GM19025 (cell line): ENCODE results near the gene INHBC.
"Not testable (repeated sequence)": the region's sequence is repeated elsewhere in the genome, so short reads cannot be mapped to it uniquely, and the experiment has no call there.

Experiments used
- ATAC-seq: cut with Tn5 transposase; IDR thresholded peaks from one replicate; pipeline ENCODE4 v1.9.1; 2021; ENCODE audit warnings: mild to moderate bottlenecking, low read depth, moderate library complexity; ENCODE audit not compliant: unreplicated experiment

INHBC gene

GRCh38 chr12:57428965-57429364, 5.6 kb upstream of the INHBC start:
- ATAC-seq = no peak

DNA sequence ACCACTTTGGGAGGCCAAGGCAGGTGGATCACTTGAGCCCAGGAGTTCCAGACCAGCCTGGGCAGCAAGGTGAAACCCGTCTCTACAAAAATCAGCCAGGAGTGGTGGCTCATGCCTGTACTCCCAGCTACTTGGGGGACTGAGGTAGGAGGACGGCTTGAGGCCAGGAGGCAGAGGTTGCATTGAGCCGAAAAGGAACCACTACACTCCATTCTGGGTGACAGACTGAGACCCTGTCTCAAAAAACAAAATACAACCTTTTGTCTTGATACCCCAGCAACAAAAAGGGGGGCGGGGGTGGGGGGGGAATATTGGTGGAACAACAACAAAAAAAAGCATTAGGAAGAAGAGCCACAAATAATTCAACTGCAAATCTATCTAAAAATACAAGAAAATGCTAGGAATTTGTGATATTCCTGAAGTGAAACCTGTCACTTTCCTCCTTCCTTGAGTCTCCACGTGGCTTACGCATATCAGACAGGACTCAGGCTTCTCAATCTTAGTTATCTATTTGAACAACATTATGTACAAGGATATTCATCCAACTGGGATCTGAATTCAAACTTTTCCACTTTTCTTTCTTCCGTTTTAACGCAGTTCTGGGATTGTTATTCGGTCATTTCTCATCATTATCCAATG, 5.0 kb upstream of the INHBC start:
- no peak for ATAC-seq

GRCh38 chr12:57430112-57430930, 4.3 kb upstream of the INHBC start:
- peak; percentile 50 for ATAC-seq

DNA sequence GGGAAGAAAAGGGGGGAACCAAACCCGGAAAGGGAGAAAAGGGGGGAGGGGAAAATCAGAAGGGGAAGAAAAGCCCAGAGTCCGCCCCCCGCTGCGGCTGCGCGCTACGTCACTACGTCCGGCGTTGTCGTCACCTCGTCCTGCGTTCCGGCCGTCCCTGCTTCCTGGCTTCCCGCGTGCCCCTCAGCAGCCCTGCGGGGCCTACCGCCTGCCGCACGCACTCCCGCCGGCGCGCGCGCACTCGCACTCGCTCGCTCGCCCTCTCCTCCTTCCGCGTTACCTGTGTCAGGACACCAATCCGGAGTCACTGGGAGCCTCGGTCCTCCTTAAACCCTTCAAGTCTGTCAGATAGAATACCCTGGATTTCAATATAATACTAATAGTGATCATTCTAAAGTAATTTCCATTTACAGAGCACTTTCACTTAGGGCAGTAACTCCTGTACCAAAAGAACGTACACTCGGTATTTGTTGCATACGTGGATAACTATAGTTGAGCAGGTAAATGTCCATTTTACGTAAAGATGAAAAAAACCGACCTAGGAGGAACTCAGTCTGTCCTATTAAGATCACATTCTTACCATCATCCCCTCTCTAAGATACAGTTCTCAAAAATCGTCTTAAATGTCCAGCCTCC, 3.5 kb upstream of the INHBC start, which contains the start of gene R3HDM2:
R3HDM2 (minus strand) TSS at position 113 of the 636 bp plus-strand sequence. CDS start 120,615 bp downstream, outside the sequence.
- peak; percentile 94 for ATAC-seq

- no peak for ATAC-seq
Observed at GRCh38 chr12:57431654-57432188, 2.9 kb upstream of the INHBC start.

- ATAC-seq = no peak
Observed at GRCh38 chr12:57433370-57433769, 1.2 kb upstream of the INHBC start.

- ATAC-seq = no peak
Observed at GRCh38 chr12:57435293-57435692, 709 bp downstream of the INHBC start.

GRCh38 chr12:57438400-57438799, 3.8 kb downstream of the INHBC start:
- no peak for ATAC-seq

DNA sequence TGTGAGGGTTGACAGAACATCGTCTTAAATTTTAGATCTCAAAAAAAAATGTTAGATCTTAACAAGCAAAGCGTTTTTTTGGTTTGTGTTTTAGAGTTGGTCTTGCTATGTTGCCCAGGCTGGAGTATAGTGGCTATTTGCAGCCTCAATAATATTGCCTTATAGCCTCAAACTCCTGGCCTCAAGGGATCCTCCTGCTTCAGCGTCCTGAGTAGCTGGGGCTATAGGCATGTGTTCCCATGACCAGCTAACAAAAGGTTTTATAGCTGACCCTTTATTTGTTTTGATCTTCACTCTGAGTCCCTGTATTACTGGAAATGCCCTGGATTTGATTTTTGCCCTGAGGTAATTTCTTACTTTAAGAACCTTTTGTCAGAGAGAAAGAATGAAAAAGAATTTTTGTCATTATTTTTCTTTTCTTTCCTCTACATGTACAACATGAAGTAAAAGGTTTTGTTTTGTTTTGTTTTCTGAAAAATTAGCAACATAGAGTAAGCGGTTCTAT, 5.2 kb downstream of the INHBC start:
- ATAC-seq = no peak

GRCh38 chr12:57441393-57441792, 6.8 kb downstream of the INHBC start:
- ATAC-seq = not testable (repeated sequence)

GRCh38 chr12:57441846-57442427, 7.4 kb downstream of the INHBC start:
- no peak for ATAC-seq

GRCh38 chr12:57444337-57444736, 9.8 kb downstream of the INHBC start:
- not testable (repeated sequence) for ATAC-seq

GRCh38 chr12:57444744-57445143, 10.2 kb downstream of the INHBC start:
- no peak for ATAC-seq

DNA sequence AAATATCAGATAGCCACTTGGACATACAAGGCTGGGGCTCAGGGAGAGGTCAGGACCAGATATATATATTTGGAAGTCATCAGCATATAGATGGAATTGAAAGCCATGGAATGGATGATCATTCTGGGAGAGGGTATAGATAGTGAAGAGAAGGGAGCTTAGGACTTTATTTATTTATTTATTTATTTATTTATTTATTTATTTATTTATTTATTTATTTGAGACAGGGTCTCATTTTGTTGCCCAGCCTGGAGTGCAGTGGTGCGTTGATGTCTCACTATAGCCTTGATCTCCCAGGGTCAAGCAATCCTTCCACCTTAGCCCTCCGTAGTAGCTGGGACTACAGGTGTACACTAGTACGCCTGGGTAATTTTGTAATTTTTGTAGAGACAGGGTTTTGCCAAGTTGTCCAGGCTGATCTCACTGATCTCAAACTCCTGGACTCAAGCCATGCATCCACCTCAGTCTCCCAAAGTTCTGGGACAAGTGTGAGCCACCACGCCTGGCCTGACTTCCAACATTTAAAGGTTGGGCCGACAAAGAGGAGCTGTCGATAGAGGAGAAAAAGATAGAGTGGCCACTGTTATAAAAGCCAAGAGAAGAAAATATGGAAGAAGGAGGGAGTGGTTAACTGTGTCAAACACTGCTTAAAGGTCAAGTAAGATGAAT, 11.8 kb downstream of the INHBC start:
- no peak for ATAC-seq

DNA sequence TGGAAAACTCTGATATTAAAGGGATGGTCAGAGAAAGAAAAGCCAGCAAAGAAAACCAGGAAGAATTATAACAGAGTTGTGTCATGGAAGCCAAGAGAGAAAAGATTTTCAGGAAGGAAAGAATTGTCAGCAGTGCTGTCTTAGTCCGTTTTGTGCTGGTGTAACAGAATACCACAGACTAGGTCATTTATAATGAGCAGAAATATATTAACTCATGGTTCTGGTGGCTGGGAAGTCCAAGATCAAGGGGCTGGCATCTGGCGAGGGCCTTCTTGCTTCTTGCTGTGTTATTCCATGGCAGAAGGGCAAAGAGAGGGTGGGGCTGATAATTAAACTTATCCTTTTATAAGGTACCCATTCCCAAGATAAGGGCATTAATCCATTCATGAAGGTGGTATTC, 14.1 kb downstream of the INHBC start:
- no peak for ATAC-seq

GRCh38 chr12:57449375-57449774, 14.8 kb downstream of the INHBC start:
- no peak for ATAC-seq

GRCh38 chr12:57450057-57450456, 15.5 kb downstream of the INHBC start:
- ATAC-seq = no peak

DNA sequence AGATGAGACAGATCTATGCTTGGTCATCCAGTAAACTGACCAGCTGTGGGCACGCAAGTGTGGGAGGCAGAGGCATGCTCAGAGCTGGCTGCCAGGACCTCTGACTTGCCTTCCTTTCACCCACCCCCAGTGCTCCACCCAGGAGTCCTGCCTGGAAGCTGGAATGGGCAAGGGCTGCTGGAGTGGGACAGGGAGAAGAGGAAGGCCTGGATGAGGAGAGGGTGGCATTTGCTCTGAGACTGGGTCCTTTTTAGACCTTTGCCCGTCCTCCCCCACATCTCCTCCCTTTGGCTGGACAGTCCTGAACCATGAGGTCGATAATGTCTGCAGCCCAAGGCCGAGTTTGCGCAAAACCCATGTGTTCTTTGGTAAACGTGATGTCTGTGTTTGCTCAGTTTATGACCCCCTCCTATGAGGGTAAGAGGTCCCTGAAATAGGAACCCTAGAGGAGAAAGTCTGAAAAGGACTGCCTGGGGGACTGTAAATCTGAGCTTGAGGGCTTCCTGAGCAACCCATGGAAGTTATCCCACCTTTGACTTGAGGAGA, 16.7 kb downstream of the INHBC start:
- ATAC-seq = no peak

- ATAC-seq = no peak
Observed at GRCh38 chr12:57452181-57452936, 17.8 kb downstream of the INHBC start.
